B cell (primary cell): Measurements from ENCODE around the gene ACBD3.

ENCODE experiments used
- CTCF ChIP-seq: fragments of 200-600 bp; IDR thresholded peaks from one replicate; pipeline ENCODE4 v1.8.0; 2022; ENCODE audit warnings: antibody characterized with exemption, mild to moderate bottlenecking
- EZH2 ChIP-seq: IDR thresholded peaks from 2 replicates; pipeline ENCODE4 v1.6.1; 2012; ENCODE audit warnings: borderline replicate concordance, low read depth, mild to moderate bottlenecking, moderate library complexity, low read length; ENCODE audit not compliant: insufficient read depth, poor library complexity, severe bottlenecking

- TF ChIP-seq CTCF (no peak), EZH2 (no peak)
These were observed 68.2 kb downstream of the ACBD3 start for GRCh38 chr1:226118357-226118756.
